ENCODE results near the gene RRAD. TPM values are rescaled to one million over a fixed set of nuclear protein-coding genes. Genes with fewer than 3 reads are reported as not detected.

RRAD gene
- total RNA-seq, 1 experiment from 2014 or later = 1.3 TPM

DNA sequence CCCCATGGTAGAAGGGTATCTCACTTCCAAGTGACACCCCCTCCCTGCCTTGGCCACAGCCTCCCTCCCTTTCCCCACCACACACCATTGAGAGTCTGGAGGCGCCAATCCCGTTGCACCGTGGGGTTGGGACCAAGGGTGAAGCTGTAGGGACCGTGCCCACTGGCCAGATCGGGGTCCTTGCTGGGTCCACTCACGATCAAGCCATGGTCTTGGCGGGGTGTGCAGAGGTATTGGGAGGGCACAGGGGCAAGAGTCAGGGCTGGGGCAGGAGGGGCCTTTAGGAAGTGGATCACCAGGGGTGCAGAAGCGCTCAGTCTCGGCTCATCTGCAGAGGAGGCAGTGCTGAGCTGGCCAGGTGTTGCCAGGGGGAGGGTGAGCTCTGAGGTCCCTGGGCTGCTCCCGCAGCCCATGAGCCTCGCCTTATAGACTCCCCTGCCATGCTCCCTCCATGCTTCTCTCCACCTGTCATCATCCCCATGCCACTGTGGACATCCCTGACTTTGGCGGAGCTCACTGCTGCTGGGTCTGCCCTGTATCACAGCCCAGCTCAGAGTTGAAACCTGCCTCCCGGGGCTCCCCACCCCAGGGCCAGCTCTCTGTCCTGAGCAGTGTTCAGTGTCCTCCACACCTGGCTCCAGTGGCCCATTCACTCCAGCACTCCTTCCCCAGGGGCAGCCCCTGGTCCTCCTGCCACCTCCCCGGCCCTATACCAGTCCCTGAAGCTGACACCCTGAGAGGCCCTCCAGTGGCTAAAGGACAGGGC, 15.0 kb downstream of the RRAD start:
- Mint-ChIP-seq H3K27me3 (ENCODE audit: unreplicated experiment) (peaks cover 46% of the 10 kb centered on the region), H3K9me3 (ENCODE audit: low read depth, unreplicated experiment) (no peaks in the 10 kb centered on the region), H3K27ac (ENCODE audit: unreplicated experiment) (no peak overlapping the region), H3K4me1 (ENCODE audit: low read depth, unreplicated experiment) (peaks cover 10% of the 10 kb centered on the region), H3K4me3 (ENCODE audit: low read depth, unreplicated experiment) (no peak overlapping the region), H3K36me3 (ENCODE audit: insufficient read depth, unreplicated experiment) (no peaks in the 10 kb centered on the region)
- CTCF ChIA-PET = interaction anchor here (0.7 to 1.3 kb wide), 6 partner anchors 12 to 43 kb away, joined by 3 to 8 read pairs (median 4); no protein-coding TSS in a partner anchor
- intact Hi-C loops (cut with micrococcal nuclease; ENCODE audit: unreplicated experiment) = no loop called here
- TF ChIP-seq, protein P1, sequence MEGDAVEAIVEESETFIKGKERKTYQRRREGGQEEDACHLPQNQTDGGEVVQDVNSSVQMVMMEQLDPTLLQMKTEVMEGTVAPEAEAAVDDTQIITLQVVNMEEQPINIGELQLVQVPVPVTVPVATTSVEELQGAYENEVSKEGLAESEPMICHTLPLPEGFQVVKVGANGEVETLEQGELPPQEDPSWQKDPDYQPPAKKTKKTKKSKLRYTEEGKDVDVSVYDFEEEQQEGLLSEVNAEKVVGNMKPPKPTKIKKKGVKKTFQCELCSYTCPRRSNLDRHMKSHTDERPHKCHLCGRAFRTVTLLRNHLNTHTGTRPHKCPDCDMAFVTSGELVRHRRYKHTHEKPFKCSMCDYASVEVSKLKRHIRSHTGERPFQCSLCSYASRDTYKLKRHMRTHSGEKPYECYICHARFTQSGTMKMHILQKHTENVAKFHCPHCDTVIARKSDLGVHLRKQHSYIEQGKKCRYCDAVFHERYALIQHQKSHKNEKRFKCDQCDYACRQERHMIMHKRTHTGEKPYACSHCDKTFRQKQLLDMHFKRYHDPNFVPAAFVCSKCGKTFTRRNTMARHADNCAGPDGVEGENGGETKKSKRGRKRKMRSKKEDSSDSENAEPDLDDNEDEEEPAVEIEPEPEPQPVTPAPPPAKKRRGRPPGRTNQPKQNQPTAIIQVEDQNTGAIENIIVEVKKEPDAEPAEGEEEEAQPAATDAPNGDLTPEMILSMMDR (IDR thresholded peaks at IDR 0.05; ENCODE audit: unreplicated experiment) = no peak
- no TSS peak for BruUV-seq (replicated peaks)
- DNase-seq = no peak

DNA sequence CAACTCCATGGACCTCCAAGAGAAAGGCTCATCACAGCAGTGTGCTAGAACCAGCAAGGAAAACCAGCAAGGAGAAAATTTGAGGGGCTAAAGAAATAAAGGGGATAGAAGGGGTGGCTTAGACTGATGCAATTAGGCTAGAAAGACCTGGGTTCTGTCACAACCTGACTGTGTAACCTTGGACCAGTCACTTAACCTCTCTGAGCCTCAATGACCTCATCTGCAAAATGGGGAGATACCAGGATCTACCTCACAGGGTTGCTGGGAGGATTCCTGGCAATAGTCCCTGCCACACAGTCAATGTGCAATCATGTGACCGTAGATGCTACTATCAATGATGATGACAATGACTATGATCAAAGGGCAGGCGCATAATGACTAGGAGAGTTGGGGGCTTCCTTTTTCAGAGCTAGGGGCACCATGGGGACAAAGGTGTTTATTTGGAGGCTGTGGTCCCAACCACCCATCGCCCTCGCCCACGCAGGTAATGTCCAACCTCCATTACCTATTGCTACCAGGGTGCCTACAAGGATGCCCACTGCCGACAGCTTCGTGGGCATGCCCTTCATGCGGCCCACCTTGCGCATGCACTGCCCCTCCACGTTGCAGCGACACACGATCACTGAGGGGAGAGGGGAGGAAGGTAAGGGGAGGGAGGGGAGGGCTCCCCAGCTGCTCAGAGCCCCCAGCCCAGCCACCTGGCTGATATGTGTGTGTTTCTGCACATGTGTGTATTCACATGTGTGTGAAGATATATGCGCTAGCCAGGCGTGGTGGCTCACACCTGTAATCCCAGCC, 16.4 kb downstream of the RRAD start:
- TF ChIP-seq, protein P1 (IDR thresholded peaks at IDR 0.05; ENCODE audit: unreplicated experiment) = no peak
- CTCF ChIA-PET = interaction anchor here (1.1 kb wide), 1 partner anchor 18 kb away, joined by 4 read pairs; no protein-coding TSS in a partner anchor
- no peak overlapping the region for H3K4me3 Mint-ChIP-seq (ENCODE audit: low read depth, unreplicated experiment)
- no peak for DNase-seq
- no peak overlapping the region for H3K27ac Mint-ChIP-seq (ENCODE audit: unreplicated experiment)
- H3K4me1 Mint-ChIP-seq (ENCODE audit: low read depth, unreplicated experiment) = peaks cover 10% of the 10 kb centered on the region
- H3K27me3 Mint-ChIP-seq (ENCODE audit: unreplicated experiment) = peaks cover 32% of the 10 kb centered on the region
- no peaks in the 10 kb centered on the region for H3K36me3 Mint-ChIP-seq (ENCODE audit: insufficient read depth, unreplicated experiment)
- intact Hi-C loops (cut with micrococcal nuclease; ENCODE audit: unreplicated experiment) = no loop called here
- no peaks in the 10 kb centered on the region for H3K9me3 Mint-ChIP-seq (ENCODE audit: low read depth, unreplicated experiment)
- BruUV-seq (replicated peaks) = no TSS peak

DNA sequence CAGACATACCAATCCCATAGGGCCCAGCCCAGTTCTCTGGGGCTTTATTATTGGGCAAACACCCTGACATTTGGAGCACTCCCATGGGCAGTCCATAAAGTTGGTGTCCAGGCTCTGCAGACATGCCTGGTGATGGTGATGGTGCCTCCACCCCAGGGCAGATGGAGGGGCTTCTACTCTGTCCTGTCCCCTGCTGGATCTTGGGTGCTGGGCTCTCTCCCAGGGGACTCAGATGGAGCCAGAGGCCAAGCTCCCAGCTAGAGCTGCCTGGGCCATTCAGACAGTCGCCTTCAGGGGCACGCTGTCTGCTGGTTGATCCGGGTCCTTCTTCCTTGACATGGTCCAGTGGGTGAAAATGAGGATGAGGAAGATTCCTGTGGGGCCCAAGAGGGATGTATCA, 17.2 kb downstream of the RRAD start:
- no peak overlapping the region for H3K4me3 Mint-ChIP-seq (ENCODE audit: low read depth, unreplicated experiment)
- H3K9me3 Mint-ChIP-seq (ENCODE audit: low read depth, unreplicated experiment) = no peaks in the 10 kb centered on the region
- CTCF ChIA-PET = no interaction called here
- no TSS peak for BruUV-seq (replicated peaks)
- intact Hi-C loops (cut with micrococcal nuclease; ENCODE audit: unreplicated experiment) = no loop called here
- H3K27ac Mint-ChIP-seq (ENCODE audit: unreplicated experiment) = no peak overlapping the region
- no peaks in the 10 kb centered on the region for H3K36me3 Mint-ChIP-seq (ENCODE audit: insufficient read depth, unreplicated experiment)
- peaks cover 10% of the 10 kb centered on the region for H3K4me1 Mint-ChIP-seq (ENCODE audit: low read depth, unreplicated experiment)
- TF ChIP-seq, protein P1 (IDR thresholded peaks at IDR 0.05; ENCODE audit: unreplicated experiment) = no peak
- peaks cover 30% of the 10 kb centered on the region for H3K27me3 Mint-ChIP-seq (ENCODE audit: unreplicated experiment)
- DNase-seq = no peak

DNA sequence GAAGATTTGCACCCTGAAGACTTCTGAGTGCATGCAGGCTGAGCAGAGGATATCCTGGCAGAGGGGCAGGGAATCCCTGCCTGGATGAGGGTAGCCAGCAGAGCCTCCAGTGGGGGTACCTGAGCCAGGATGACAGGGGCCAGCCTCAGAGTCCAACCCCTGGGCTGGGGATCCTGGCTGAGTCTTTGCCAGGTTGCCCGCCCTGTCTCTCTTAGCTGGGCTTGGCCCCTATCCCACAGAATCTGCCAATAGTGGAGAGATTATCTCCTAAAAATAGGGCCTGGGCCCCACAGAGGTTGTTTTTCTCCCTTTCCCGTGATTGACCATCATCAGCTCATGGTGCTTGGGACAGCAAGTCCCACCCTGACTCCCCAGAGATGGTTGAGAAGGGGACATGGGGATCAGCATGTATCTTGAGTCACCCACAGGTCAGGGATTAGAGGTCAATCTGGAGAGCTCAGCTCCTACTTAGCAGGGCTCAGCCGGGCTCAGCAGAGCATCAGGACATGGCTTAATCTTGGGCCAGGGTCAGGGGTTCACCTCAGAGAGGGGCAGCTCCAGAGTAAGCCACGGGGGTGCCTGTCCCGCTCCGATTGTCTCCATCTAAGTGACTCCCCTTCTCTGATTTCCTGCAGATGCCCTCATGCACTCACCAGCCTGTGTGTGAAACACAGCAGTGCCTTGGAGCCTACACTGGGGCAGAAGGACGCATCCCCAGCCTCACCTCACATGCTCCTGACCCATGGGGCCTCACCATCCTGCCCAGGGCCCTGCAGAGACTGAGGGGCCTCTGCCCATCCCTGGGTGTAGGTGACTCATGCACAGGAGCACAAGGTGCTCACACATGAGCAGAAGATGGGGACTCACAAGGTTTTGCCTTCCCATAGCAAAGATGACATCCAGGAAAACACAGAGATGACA, 18.2 kb downstream of the RRAD start:
- Mint-ChIP-seq H3K27ac (ENCODE audit: unreplicated experiment) (no peak overlapping the region), H3K27me3 (ENCODE audit: unreplicated experiment) (peaks cover 30% of the 10 kb centered on the region), H3K4me3 (ENCODE audit: low read depth, unreplicated experiment) (no peak overlapping the region), H3K36me3 (ENCODE audit: insufficient read depth, unreplicated experiment) (no peaks in the 10 kb centered on the region), H3K4me1 (ENCODE audit: low read depth, unreplicated experiment) (peaks cover 10% of the 10 kb centered on the region), H3K9me3 (ENCODE audit: low read depth, unreplicated experiment) (no peaks in the 10 kb centered on the region)
- no TSS peak for BruUV-seq (replicated peaks)
- TF ChIP-seq, protein P1 (IDR thresholded peaks at IDR 0.05; ENCODE audit: unreplicated experiment) = no peak
- DNase-seq = no peak
- intact Hi-C loops (cut with micrococcal nuclease; ENCODE audit: unreplicated experiment) = no loop called here
- CTCF ChIA-PET = no interaction called here
